ENCODE data around the gene KRTAP10-7.
"Not testable (repeated sequence)": the region's sequence is repeated elsewhere in the genome, so short reads cannot be mapped to it uniquely, and the experiment has no call there.

Gene KRTAP10-7

DNA sequence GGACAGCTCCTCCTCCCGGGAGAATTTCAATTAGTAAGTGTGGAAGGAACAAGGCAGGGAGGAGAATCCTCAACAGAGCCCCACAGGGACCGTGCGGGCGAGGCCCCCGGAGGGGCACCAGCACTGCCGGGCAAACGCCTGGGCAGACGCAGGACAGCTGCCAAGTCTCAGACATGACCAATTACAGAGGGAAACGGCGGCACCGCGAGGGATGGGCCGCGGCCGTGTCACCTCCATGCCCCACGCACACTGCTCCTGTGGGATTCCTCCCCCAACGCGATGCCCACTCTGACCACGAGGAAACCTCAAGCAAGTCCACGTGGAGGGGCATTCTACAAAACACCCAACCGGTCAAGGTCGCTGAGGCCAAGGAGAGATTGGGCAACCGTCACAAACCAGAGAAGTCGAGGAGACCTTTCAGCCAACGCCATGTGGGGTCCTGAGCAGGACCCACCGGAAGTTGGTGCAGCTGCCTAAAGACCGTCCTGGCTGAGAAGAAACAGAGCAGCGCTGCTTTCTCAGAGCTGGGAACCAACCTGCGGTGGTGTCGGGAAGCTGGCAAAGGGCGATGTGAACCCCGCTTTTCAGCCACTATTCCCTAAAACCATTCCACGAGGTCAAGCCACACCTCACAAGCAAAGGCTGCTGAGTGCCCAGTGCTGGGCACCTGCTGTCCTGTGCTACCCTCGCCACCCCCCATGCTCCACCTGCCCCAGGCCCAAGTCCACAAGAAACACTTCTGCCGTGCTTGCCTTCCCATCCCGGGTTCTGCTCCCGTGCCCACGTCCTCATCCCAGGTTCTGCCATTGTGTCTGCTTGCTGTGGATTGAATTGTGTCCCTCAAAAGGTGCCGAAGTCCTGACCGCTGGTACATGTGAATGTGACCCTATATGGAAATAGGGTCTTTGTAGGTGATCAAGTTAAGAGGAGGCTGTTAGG lies 28.3 kb upstream of the KRTAP10-7 start:
- no peak for DNase-seq

DNA sequence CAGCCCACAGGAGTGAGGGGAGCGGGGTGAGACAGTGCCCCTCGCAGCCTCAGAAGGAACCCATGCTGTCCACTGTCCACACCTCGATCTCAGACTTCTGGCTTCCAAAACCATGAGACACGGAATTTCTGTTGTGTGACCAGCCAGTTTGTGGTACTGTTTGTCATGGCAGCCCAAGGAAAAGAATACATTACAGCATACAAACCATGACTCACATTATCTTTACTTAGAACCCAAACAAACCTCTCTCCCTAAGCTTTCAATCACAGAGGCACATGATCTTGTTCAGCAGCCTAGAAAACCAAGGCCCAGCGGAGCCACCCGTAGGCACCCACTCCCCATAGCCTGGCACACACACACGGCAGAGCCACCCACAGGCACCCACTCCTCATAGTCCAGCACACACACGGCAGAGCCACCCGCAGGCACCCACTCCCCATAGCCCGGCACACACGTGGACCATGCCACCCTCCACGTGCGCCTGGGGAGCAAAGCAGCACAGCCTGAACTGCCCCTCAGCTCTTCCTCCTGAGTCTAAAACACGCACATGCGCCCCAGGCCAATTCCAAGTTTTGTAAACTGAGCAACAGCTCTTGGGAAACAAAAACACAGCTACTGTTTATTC lies 27.3 kb upstream of the KRTAP10-7 start:
- no peak for DNase-seq

DNA sequence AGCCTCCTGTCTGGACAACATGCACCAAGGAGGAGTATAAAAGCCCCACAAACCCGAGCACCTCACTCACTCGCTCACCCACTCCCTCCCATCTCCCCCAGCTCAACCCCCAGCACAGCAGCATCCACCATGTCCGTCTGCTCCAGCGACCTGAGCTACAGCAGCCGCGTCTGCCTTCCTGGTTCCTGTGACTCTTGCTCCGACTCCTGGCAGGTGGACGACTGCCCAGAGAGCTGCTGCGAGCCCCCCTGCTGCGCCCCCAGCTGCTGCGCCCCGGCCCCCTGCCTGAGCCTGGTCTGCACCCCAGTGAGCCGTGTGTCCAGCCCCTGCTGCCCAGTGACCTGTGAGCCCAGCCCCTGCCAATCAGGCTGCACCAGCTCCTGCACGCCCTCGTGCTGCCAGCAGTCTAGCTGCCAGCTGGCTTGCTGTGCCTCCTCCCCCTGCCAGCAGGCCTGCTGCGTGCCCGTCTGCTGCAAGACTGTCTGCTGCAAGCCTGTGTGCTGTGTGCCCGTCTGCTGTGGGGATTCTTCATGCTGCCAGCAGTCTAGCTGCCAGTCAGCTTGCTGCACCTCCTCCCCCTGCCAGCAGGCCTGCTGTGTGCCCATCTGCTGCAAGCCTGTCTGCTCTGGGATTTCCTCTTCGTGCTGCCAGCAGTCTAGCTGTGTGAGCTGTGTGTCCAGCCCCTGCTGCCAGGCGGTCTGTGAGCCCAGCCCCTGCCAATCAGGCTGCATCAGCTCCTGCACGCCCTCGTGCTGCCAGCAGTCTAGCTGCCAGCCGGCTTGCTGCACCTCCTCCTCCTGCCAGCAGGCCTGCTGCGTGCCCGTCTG lies 26.6 kb upstream of the KRTAP10-7 start, which contains the start of gene KRTAP10-4:
Gene KRTAP10-4, plus strand, starts transcription at position 100 of the 827 bp plus-strand sequence. Its CDS starts 30 bp downstream, at position 130.
- not testable (repeated sequence) for DNase-seq

- no peak for DNase-seq
Measured at GRCh38 chr21:44574457-44575306, 25.7 kb upstream of the KRTAP10-7 start.

DNA sequence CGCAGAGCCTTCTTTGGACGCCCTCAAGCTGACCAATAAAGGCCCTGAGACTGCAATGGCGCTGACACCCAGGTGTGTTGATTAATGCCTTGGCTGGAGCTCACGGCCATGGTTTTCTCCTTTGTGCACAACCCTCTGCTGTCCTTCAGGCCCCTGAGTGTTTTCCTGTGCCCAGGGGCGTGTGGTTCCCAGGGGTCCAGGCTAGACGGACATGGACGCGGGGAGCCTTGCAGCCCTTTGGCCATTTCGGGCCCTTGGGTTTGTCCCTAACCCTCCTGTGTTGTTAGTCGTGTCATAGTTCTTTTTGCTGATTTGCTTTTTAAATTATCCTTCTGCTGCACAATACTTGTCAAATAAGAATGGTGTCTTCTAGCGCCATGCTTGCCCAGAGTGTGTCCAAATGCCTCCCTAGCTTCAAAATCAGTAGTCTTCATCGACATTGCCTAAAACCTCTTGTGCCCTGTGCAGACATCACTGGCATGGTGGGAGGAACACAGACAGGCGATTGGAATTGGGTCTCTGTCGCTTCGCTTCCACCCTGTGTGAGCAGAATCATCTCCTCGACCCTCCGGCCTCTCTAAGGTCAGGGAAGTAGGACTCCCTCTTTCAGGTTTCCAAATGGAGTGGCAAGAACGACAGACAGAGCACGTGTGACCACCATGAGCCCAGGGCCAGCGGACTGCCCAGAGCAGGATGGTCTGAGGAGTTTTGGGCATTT lies 24.9 kb upstream of the KRTAP10-7 start:
- DNase-seq: no peak

- DNase-seq: no peak
Measured at GRCh38 chr21:44576025-44576420, 24.4 kb upstream of the KRTAP10-7 start.

DNA sequence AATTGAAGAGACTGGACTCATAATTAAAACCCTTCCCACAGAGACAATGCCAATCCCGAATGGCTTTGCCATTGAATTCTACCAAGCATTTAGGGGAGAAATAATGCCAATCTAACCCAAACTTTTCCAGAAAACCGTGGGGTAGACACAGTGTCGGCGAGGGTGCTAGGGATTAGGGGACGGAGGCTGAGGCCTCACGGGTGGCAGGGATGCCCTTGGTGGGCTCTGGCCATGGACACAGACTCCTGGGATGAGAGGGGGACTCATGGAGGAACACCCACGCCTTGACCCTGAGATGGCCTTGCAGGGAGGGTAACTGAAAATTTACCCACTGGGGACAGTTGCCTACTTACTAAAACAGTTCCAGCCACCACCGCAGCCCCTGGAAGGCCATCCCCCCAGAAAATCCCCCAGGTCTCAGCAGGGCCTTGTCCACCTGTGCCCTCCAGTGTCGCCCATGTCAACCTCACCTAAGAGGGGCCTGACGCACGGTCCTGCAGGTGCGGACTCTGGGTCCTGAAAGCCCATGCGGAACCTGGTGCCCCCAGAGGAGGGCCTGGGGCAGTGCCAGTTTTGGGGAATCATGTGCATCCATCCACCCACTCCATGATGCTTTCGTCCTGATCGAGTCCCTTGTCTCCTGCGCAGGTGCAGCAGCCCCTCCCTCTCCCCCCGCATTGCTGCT lies 21.9 kb upstream of the KRTAP10-7 start:
- DNase-seq: no peak

DNA sequence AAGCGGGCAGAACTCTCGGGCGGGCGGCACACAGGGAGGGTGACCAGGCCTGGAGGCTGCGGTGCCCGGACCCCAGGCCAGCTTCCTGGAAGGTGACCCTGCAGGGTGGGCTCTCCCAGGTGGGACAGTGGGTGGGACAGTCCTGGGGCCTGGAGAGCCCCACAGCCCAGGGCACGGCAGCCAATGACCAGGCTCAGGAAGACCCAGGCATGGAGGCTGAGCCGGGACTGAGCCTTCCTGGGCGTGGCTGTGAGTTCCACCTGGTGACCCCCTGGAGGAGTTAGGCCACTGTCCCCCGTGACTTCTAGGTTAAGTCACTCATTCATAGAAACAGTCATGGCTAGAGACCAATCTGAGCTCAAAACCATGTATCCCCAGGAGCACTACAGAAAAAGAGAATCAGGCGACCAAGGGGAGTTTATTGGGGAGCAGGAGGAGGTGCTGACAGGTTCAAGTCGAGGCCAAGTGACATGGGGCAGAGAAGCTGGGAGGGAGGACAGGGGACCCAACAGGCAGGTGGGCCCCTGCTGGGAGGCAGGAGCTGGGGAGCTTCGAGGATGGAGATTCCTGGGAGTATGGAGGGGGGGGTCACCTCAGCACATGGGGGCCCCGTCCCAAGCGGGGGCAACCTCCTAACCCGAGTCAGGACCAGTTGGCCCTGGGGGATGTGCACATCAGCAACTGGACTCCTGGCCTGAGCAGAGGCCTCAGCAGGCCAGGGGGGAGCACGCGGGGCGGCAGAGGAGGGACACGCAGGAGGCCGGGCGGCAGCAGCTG lies 21.2 kb upstream of the KRTAP10-7 start:
- no peak for DNase-seq

GRCh38 chr21:44579833-44580144 lies 20.6 kb upstream of the KRTAP10-7 start:
- no peak for DNase-seq

GRCh38 chr21:44580231-44580821 lies 20.1 kb upstream of the KRTAP10-7 start, which contains the start of gene KRTAP10-5:
TSS of gene KRTAP10-5 (minus strand) at chr21:44580604. CDS start at chr21:44580578, 26 bp downstream.
- DNase-seq: not testable (repeated sequence)

DNA sequence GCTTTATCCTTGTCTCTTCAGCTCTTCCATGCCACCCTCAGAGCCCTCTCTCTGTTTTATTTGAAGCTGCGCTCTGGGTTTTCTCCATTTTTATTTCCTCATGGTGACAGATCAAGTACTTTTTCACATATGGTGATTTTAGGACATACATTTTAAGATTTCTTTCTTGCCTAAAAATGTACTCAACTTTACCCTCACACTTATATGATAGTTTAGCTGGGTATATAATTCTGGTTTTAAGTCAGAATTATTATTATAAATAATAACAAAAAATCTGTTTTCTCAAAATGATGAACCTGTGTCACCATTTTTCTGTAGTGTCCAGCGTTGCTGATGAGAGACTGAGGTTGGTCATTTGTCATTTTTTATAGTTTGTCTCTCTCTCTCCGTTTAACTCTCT lies 19.2 kb upstream of the KRTAP10-7 start:
- no peak for DNase-seq

DNA sequence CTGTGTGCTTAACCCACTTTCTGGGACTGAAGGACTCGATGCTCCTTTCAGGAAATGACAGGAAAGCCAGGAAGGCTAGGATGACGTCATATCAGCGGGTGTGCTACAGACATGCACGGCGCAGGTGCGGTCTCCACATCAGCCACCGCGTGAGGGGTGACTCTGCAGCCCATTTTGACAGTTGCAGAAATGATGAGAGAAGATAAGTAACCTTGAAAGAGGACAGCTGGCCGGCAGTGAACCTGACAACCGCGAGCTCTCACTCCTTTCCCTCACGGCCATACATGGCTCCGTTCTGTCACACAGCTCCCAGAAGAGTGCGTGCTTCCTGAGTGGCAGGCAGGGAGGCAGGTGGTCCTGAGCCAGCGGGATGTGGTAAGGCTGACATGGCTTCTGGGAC lies 18.3 kb upstream of the KRTAP10-7 start:
- no peak for DNase-seq

GRCh38 chr21:44583089-44583799 lies 17.2 kb upstream of the KRTAP10-7 start:
- DNase-seq: no peak

- no peak for DNase-seq
Measured at GRCh38 chr21:44583800-44584147, 16.6 kb upstream of the KRTAP10-7 start.

GRCh38 chr21:44585892-44586291 lies 14.5 kb upstream of the KRTAP10-7 start:
- no peak for DNase-seq

DNA sequence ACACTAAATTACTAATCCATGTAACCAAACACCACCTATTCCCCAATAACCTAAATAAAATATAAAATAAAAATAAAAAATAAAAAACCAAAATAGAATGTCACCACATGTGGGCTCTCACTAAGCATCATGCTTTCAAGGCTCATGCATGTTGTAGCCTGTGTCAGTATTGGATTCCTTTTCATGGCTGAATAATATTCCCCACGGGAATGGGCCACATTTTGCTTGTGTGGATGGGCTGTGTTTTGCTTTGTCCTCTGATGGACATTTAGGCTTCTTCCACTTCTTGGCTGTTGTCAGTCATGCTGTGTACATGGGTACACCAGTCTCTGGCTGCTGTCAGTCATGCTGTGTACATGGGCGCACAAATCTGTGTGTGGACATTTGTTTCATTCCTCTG lies 11.3 kb upstream of the KRTAP10-7 start:
- DNase-seq: no peak

DNA sequence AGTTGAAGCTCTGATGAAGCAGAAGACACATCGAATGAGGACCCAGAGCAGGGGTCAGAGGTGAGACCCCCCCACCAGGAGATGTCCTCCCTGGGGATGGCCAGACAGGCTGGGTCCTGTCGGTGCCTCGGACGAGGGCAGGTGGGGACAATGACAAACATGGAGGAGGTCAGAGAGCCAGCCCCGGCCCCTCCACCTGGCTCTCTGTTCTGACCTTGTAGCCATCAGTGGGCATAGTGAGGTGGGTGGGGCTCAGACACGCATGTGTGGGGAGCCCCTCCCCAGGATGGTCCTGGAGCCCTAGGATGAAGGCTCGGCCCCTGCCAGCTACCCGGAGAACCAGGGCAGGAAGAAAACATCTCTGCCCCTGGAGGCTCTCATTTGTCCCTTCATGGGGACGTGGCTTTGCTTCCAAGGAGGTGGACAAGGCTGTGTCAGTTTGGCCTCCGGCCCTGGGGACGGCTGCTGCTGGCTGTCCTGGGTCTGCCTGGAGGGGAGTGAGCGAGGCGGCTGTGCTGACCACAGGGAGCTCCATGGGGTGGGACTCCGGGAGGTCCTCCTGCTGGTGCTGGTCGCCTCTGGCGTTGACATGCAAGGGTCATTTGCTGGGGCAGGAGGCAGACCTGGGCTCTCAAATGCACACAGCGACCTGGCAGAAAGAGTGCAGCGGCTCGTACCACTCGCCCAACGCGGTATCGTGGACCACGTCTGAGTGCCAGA lies 10.7 kb upstream of the KRTAP10-7 start:
- DNase-seq: no peak

GRCh38 chr21:44590311-44590721 lies 10.1 kb upstream of the KRTAP10-7 start:
- no peak for DNase-seq

All from activated naive CD4-positive, alpha-beta T cell (primary cell).